ENCODE measurements around the gene ZDHHC11.
"Not testable (repeated sequence)": the region's sequence is repeated elsewhere in the genome, so short reads cannot be mapped to it uniquely, and the experiment has no call there.

- TF ChIP-seq RAD21 (IDR thresholded peaks at IDR 0.05; ENCODE audit: low read length); CTCF (conservative IDR thresholded peaks at IDR 0.05; ENCODE audit: low read depth, low read length): not testable (repeated sequence)
These were observed 98.2 kb downstream of the ZDHHC11 start for GRCh38 chr5:752532-753115.
